Liver (tissue), 9 donors: Measurements from ENCODE around the gene PROB1. TPM values are rescaled to one million over a fixed set of nuclear protein-coding genes. Genes with fewer than 3 reads are reported as not detected.

Experiments
- DNase-seq: peaks from one replicate; pipeline ENCODE4 v3.0.0-alpha.2; 2017; ENCODE audit warnings: low spot score
- H3K27ac ChIP-seq, 2 donors: one replicate each; pipeline ENCODE4 v1.7.0; 2013; ENCODE audit warnings: inconsistent platforms in 2 of 2, low read length in 2 of 2, control low read depth in 1 of 2, low read depth in 1 of 2, mild to moderate bottlenecking in 1 of 2
- H3K27me3 ChIP-seq, 4 donors: one replicate each; pipeline versions ENCODE4 v1.6.1 to v1.7.0; 2013; ENCODE audit warnings: low read length in 3 of 4, inconsistent platforms in 1 of 4, mild to moderate bottlenecking in 1 of 4, moderate library complexity in 1 of 4; ENCODE audit not compliant: control insufficient read depth in 4 of 4, insufficient read depth in 4 of 4
- H3K36me3 ChIP-seq, 4 donors: one replicate each; pipeline versions ENCODE4 v1.6.1 to v1.7.0; 2013; ENCODE audit warnings: low read length in 3 of 4, mild to moderate bottlenecking in 3 of 4, low read depth in 1 of 4, moderate library complexity in 1 of 4; ENCODE audit not compliant: control insufficient read depth in 4 of 4, insufficient read depth in 3 of 4
- H3K4me1 ChIP-seq, 4 donors: one replicate each; pipeline versions ENCODE4 v1.6.1 to v1.7.0; 2013; ENCODE audit warnings: low read length in 3 of 4, mild to moderate bottlenecking in 3 of 4, moderate library complexity in 1 of 4; ENCODE audit not compliant: control insufficient read depth in 4 of 4, insufficient read depth in 4 of 4
- H3K4me3 ChIP-seq, 3 donors: one replicate each; pipeline versions ENCODE4 v1.6.1 to v1.7.0; 2013; ENCODE audit warnings: low read length in 3 of 3, control low read depth in 1 of 3, low read depth in 1 of 3, mild to moderate bottlenecking in 1 of 3
- H3K9ac ChIP-seq, 2 donors: one replicate each; pipeline ENCODE4 v1.7.0; 2013; ENCODE audit warnings: low read length in 2 of 2, mild to moderate bottlenecking in 2 of 2, moderate library complexity in 2 of 2, control low read depth in 1 of 2, low read depth in 1 of 2
- H3K9me3 ChIP-seq, 4 donors: one replicate each; pipeline versions ENCODE4 v1.6.1 to v1.7.0; 2013; ENCODE audit warnings: low read length in 3 of 4; ENCODE audit not compliant: control insufficient read depth in 4 of 4
- ATF3 ChIP-seq: IDR thresholded peaks from 2 replicates; pipeline ENCODE4 v1.6.1; 2016; ENCODE audit warnings: antibody characterized with exemption
- GABPA ChIP-seq, 2 donors: IDR thresholded peaks in 1 of 2; conservative IDR thresholded peaks in 1 of 2; 2 replicates each; pipeline ENCODE4 v1.6.1; 2016; ENCODE audit warnings: antibody characterized with exemption in 2 of 2, mild to moderate bottlenecking in 1 of 2, moderate library complexity in 1 of 2
- HNF4A ChIP-seq, 2 donors: conservative IDR thresholded peaks; 2 replicates each; pipeline ENCODE4 v1.6.1; 2016; ENCODE audit warnings: antibody characterized with exemption in 2 of 2, mild to moderate bottlenecking in 2 of 2
- HNF4G ChIP-seq: IDR thresholded peaks from 2 replicates; pipeline ENCODE4 v1.6.1; 2016; ENCODE audit warnings: antibody characterized with exemption
- NR2F2 ChIP-seq: IDR thresholded peaks from 2 replicates; pipeline ENCODE4 v1.6.1; 2016; ENCODE audit warnings: antibody characterized with exemption
- REST ChIP-seq: IDR thresholded peaks from 2 replicates; pipeline ENCODE4 v1.6.1; 2016; ENCODE audit warnings: antibody characterized with exemption, mild to moderate bottlenecking
- RXRA ChIP-seq, 2 donors: IDR thresholded peaks; 2 replicates each; pipeline ENCODE4 v1.6.1; 2017 to 2018; ENCODE audit warnings: antibody characterized with exemption in 2 of 2, mild to moderate bottlenecking in 1 of 2
- SP1 ChIP-seq: IDR thresholded peaks from 2 replicates; pipeline ENCODE4 v1.6.1; 2018; ENCODE audit warnings: antibody characterized with exemption, mild to moderate bottlenecking
- TAF1 ChIP-seq: conservative IDR thresholded peaks from 2 replicates; pipeline ENCODE4 v1.6.1; 2016; ENCODE audit warnings: antibody characterized with exemption, mild to moderate bottlenecking
- YY1 ChIP-seq: IDR thresholded peaks from 2 replicates; pipeline ENCODE4 v1.6.1; 2016; ENCODE audit warnings: antibody characterized with exemption, mild to moderate bottlenecking
- ZBTB33 ChIP-seq: IDR thresholded peaks from 2 replicates; pipeline ENCODE4 v1.6.1; 2016; ENCODE audit warnings: antibody characterized with exemption
- WGBS: extraction: QIAGEN DNeasy Blood & Tissue Kit; methylation state at CpG from one replicate; pipeline ENCODE4 v1.1.7; 2013; 5-methylcytosine and 5-hydroxymethylcytosine counted together
- polyA plus RNA-seq, 2 donors: library from polyadenylated mRNA; stranded (reverse) in 1 of 2; unstranded in 1 of 2; fragments of 200-250 nt in 1 of 2; fragments of >200 nt in 1 of 2; fragmentation: Nextera tagmentation in 1 of 2; extraction: Ambion mirVana in 1 of 2; gene quantifications; one replicate each; pipeline versions ENCODE4 v1.2.1 to v1.2.3, GENCODE V29; 2013 to 2015
- total RNA-seq, 2 donors: library from RNA; depleted of rRNA; stranded (reverse); fragments of >200 nt; gene quantifications; one replicate each; pipeline ENCODE4 v1.2.3, GENCODE V29; 2014
- TF ChIP-seq, protein P1 (sequence below): IDR thresholded peaks from 2 replicates; pipeline ENCODE4 v1.6.1; 2016; ENCODE audit warnings: antibody characterized with exemption
- TF ChIP-seq, protein P2 (sequence below): fragments of 150-350 bp; IDR thresholded peaks from 2 replicates; pipeline ENCODE4 v1.5.1; 2017; ENCODE audit warnings: improper control_type of control experiment, low read depth, low read length; ENCODE audit not compliant: missing input control
- donor health status: healthy.
- donor health status: healthy.
- donor health status: healthy.
- donor health status: healthy.
- donor health status: healthy.

PROB1 gene
- total and polyA plus RNA-seq, 4 donors, result 0.04 to 0.67 (median 0.34) TPM

GRCh38 chr5:139391570-139392323, 3.2 kb downstream of the PROB1 start:
- Histone ChIP-seq H3K4me3 (no peak overlapping the region), H3K27me3 (peaks cover 0 to 3% (median 0%) of the 10 kb centered on the region in 4 donors), H3K27ac (no peak overlapping the region), H3K9me3 (no peaks in the 10 kb centered on the region), H3K9ac (no peak overlapping the region), H3K36me3 (peaks cover 0 to under 1% (median 0%) of the 10 kb centered on the region in 4 donors), H3K4me1 (peaks cover 9 to 19% (median 17%) of the 10 kb centered on the region in 4 donors)
- WGBS, result 67% methylated on average over 33 of the region's 33 CpGs
- DNase-seq, result no peak
- no peak for TF ChIP-seq ZBTB33
- no peak for TF ChIP-seq ATF3
- no peak for TF ChIP-seq TAF1
- no peak for TF ChIP-seq YY1
- TF ChIP-seq, protein P1, sequence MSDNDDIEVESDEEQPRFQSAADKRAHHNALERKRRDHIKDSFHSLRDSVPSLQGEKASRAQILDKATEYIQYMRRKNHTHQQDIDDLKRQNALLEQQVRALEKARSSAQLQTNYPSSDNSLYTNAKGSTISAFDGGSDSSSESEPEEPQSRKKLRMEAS, result no peak
- no peak for TF ChIP-seq HNF4G

GRCh38 chr5:139390639-139391569, 4.0 kb downstream of the PROB1 start:
- Histone ChIP-seq H3K27ac (no peak overlapping the region), H3K9me3 (no peaks in the 10 kb centered on the region), H3K27me3 (peaks cover 0 to 3% (median 0%) of the 10 kb centered on the region in 4 donors), H3K36me3 (no peaks in the 10 kb centered on the region), H3K4me1 (peaks cover 9 to 21% (median 20%) of the 10 kb centered on the region in 4 donors), H3K4me3 (no peak overlapping the region), H3K9ac (no peak overlapping the region)
- TF ChIP-seq YY1 (no peak), TAF1 (no peak), SP1 (no peak), REST (no peak), GABPA (IDR thresholded peaks at IDR 0.05 in 1 of 2, conservative IDR thresholded peaks at IDR 0.05 in 1 of 2) (no peak), HNF4A (conservative IDR thresholded peaks at IDR 0.05) (no peak), NR2F2 (no peak), RXRA (IDR thresholded peaks at IDR 0.05) (no peak), HNF4G (no peak), ZBTB33 (no peak)
- TF ChIP-seq, protein P2, sequence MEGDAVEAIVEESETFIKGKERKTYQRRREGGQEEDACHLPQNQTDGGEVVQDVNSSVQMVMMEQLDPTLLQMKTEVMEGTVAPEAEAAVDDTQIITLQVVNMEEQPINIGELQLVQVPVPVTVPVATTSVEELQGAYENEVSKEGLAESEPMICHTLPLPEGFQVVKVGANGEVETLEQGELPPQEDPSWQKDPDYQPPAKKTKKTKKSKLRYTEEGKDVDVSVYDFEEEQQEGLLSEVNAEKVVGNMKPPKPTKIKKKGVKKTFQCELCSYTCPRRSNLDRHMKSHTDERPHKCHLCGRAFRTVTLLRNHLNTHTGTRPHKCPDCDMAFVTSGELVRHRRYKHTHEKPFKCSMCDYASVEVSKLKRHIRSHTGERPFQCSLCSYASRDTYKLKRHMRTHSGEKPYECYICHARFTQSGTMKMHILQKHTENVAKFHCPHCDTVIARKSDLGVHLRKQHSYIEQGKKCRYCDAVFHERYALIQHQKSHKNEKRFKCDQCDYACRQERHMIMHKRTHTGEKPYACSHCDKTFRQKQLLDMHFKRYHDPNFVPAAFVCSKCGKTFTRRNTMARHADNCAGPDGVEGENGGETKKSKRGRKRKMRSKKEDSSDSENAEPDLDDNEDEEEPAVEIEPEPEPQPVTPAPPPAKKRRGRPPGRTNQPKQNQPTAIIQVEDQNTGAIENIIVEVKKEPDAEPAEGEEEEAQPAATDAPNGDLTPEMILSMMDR, result no peak
- TF ChIP-seq, protein P1, result no peak
- WGBS, result 88% methylated on average over 10 of the region's 10 CpGs
- DNase-seq, result no peak
